Effector memory CD4-positive, alpha-beta T cell (primary cell): ENCODE measurements around the gene ELFN1.

Experiments used
- DNase-seq, 3 donors: peaks; one replicate each; pipeline ENCODE4 v3.0.0-alpha.2; 2020
- H3K27ac ChIP-seq: 2 replicates; pipeline ENCODE4 v1.7.0; 2013; ENCODE audit warnings: mild to moderate bottlenecking, low read length, moderate library complexity; ENCODE audit not compliant: insufficient read depth, poor library complexity, severe bottlenecking
- H3K27me3 ChIP-seq: replicated peaks from 2 replicates; pipeline ENCODE4 v1.7.0; 2013; ENCODE audit warnings: mild to moderate bottlenecking, low read length; ENCODE audit not compliant: insufficient read depth, control insufficient read depth, poor library complexity, severe bottlenecking
- H3K36me3 ChIP-seq: 2 replicates; pipeline ENCODE4 v1.7.0; 2013; ENCODE audit warnings: mild to moderate bottlenecking, low read length, moderate library complexity; ENCODE audit not compliant: control insufficient read depth, insufficient read depth
- H3K4me1 ChIP-seq: 2 replicates; pipeline ENCODE4 v1.7.0; 2013; ENCODE audit warnings: low read length, mild to moderate bottlenecking; ENCODE audit not compliant: control insufficient read depth, insufficient read depth, poor library complexity, severe bottlenecking
- H3K4me3 ChIP-seq: 2 replicates; pipeline ENCODE4 v1.7.0; 2013; ENCODE audit warnings: low read length, low read depth, mild to moderate bottlenecking; ENCODE audit not compliant: insufficient read depth, poor library complexity, severe bottlenecking
- H3K9me3 ChIP-seq: 2 replicates; pipeline ENCODE4 v1.7.0; 2013; ENCODE audit warnings: mild to moderate bottlenecking, low read length, moderate library complexity; ENCODE audit not compliant: control insufficient read depth

The ELFN1 gene

GRCh38 chr7:1668396-1669063, 1.5 kb upstream of the ELFN1 start:
- Histone ChIP-seq H3K27ac (no peak overlapping the region), H3K27me3 (peaks cover 52% of the 10 kb centered on the region), H3K36me3 (no peaks in the 10 kb centered on the region), H3K4me3 (no peak overlapping the region), H3K9me3 (no peaks in the 10 kb centered on the region), H3K4me1 (peaks cover 41% of the 10 kb centered on the region)
- DNase-seq = no peak

GRCh38 chr7:1669064-1669951, 769 bp upstream of the ELFN1 start:
- Histone ChIP-seq H3K36me3 (no peaks in the 10 kb centered on the region), H3K27me3 (peaks cover 44% of the 10 kb centered on the region), H3K4me1 (peaks cover 38% of the 10 kb centered on the region), H3K9me3 (no peaks in the 10 kb centered on the region), H3K4me3 (no peak overlapping the region), H3K27ac (no peak overlapping the region)
- DNase-seq = no peak

GRCh38 chr7:1670894-1671593, 967 bp downstream of the ELFN1 start:
- Histone ChIP-seq H3K27ac (no peak overlapping the region), H3K9me3 (no peaks in the 10 kb centered on the region), H3K4me3 (no peak overlapping the region), H3K4me1 (peaks cover 26% of the 10 kb centered on the region), H3K27me3 (peaks cover 33% of the 10 kb centered on the region), H3K36me3 (no peaks in the 10 kb centered on the region)
- no peak for DNase-seq

- H3K9me3 ChIP-seq = no peaks in the 10 kb centered on the region
- DNase-seq = no peak
- no peak overlapping the region for H3K4me3 ChIP-seq
- no peak overlapping the region for H3K27ac ChIP-seq
- H3K36me3 ChIP-seq = no peaks in the 10 kb centered on the region
- H3K27me3 ChIP-seq = peaks cover 25% of the 10 kb centered on the region
- peaks cover 19% of the 10 kb centered on the region for H3K4me1 ChIP-seq
These were observed 1.7 kb downstream of the ELFN1 start for GRCh38 chr7:1671594-1672451.

GRCh38 chr7:1672851-1673486, 2.9 kb downstream of the ELFN1 start:
- no peaks in the 10 kb centered on the region for H3K9me3 ChIP-seq
- no peak overlapping the region for H3K27ac ChIP-seq
- peaks cover 10% of the 10 kb centered on the region for H3K4me1 ChIP-seq
- no peaks in the 10 kb centered on the region for H3K36me3 ChIP-seq
- H3K27me3 ChIP-seq = peaks cover 22% of the 10 kb centered on the region
- no peak overlapping the region for H3K4me3 ChIP-seq
- no peak for DNase-seq

GRCh38 chr7:1673581-1674118, 3.6 kb downstream of the ELFN1 start:
- Histone ChIP-seq H3K27me3 (peaks cover 20% of the 10 kb centered on the region), H3K4me3 (no peak overlapping the region), H3K27ac (no peak overlapping the region), H3K4me1 (peaks cover 8% of the 10 kb centered on the region), H3K9me3 (no peaks in the 10 kb centered on the region), H3K36me3 (no peaks in the 10 kb centered on the region)
- no peak for DNase-seq

GRCh38 chr7:1674161-1675035, 4.3 kb downstream of the ELFN1 start:
- peaks cover 16% of the 10 kb centered on the region for H3K27me3 ChIP-seq
- no peak for DNase-seq
- no peaks in the 10 kb centered on the region for H3K36me3 ChIP-seq
- H3K4me1 ChIP-seq = peaks cover 2% of the 10 kb centered on the region
- H3K4me3 ChIP-seq = no peak overlapping the region
- no peak overlapping the region for H3K27ac ChIP-seq
- H3K9me3 ChIP-seq = no peaks in the 10 kb centered on the region

GRCh38 chr7:1675036-1675671, 5.1 kb downstream of the ELFN1 start:
- Histone ChIP-seq H3K36me3 (no peaks in the 10 kb centered on the region), H3K4me1 (no peaks in the 10 kb centered on the region), H3K27ac (no peak overlapping the region), H3K4me3 (no peak overlapping the region), H3K9me3 (no peaks in the 10 kb centered on the region), H3K27me3 (peaks cover 16% of the 10 kb centered on the region)
- no peak for DNase-seq
